NB4 (cell line): ENCODE measurements around the gene SH3PXD2A.

Experiments used
- DNase-seq: peaks from one replicate; pipeline ENCODE4 v3.0.0; 2010; ENCODE audit warnings: low read depth
- H3K4me3 ChIP-seq: one replicate; pipeline ENCODE4 v1.5.1; 2011; ENCODE audit warnings: mild to moderate bottlenecking, low read depth, low read length, moderate library complexity
- MYC ChIP-seq: IDR thresholded peaks from 2 replicates; pipeline ENCODE4 v1.6.1; 2011; ENCODE audit warnings: low read depth, low read length
- POLR2A ChIP-seq: IDR thresholded peaks from 2 replicates; pipeline ENCODE4 v1.6.1; 2011; ENCODE audit warnings: mild to moderate bottlenecking; ENCODE audit not compliant: insufficient read length; ENCODE audit errors: extremely low read depth
- TF ChIP-seq, protein P1 (sequence below): IDR thresholded peaks from 2 replicates; pipeline ENCODE4 v1.6.1; 2011; ENCODE audit warnings: low read depth, low read length
- TF ChIP-seq, protein P2 (sequence below): IDR thresholded peaks from one replicate; pipeline ENCODE4 v1.5.1; 2012; ENCODE audit warnings: low read depth, low read length

Gene SH3PXD2A

DNA sequence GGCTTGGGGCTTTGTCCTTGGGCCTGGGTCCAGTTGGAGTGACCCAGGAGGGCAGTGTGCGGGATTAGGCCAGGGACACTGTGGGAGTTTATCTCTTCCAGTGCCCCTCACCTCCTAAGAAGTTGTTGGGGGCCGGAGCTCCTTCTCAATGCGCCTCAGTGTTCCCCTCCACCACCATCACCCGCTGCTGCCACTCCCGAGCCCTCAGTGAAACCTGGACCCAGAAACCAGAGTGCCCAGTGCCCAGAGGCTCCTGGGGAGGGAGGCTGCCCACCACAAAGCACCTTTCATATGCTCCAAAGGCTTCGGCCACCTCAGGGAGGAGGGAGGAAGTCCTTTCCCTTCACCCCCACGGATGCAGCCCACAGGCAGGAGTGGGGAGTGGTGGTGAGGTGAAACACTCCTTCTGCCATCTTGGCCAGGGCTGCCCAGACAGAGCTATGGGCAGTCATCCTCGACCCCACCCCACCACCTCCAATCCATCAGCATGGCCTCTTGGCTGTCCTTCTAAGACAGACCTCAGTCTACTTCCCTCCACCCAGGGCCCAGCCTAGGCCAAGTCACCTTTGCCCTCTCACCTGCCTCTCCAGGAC, 99.0 kb downstream of the SH3PXD2A start:
- no peak overlapping the region for H3K4me3 ChIP-seq
- no peak for DNase-seq
- TF ChIP-seq POLR2A (no peak), MYC (no peak)
- TF ChIP-seq, protein P1, sequence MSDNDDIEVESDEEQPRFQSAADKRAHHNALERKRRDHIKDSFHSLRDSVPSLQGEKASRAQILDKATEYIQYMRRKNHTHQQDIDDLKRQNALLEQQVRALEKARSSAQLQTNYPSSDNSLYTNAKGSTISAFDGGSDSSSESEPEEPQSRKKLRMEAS = no peak
- TF ChIP-seq, protein P2, sequence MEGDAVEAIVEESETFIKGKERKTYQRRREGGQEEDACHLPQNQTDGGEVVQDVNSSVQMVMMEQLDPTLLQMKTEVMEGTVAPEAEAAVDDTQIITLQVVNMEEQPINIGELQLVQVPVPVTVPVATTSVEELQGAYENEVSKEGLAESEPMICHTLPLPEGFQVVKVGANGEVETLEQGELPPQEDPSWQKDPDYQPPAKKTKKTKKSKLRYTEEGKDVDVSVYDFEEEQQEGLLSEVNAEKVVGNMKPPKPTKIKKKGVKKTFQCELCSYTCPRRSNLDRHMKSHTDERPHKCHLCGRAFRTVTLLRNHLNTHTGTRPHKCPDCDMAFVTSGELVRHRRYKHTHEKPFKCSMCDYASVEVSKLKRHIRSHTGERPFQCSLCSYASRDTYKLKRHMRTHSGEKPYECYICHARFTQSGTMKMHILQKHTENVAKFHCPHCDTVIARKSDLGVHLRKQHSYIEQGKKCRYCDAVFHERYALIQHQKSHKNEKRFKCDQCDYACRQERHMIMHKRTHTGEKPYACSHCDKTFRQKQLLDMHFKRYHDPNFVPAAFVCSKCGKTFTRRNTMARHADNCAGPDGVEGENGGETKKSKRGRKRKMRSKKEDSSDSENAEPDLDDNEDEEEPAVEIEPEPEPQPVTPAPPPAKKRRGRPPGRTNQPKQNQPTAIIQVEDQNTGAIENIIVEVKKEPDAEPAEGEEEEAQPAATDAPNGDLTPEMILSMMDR = no peak

DNA sequence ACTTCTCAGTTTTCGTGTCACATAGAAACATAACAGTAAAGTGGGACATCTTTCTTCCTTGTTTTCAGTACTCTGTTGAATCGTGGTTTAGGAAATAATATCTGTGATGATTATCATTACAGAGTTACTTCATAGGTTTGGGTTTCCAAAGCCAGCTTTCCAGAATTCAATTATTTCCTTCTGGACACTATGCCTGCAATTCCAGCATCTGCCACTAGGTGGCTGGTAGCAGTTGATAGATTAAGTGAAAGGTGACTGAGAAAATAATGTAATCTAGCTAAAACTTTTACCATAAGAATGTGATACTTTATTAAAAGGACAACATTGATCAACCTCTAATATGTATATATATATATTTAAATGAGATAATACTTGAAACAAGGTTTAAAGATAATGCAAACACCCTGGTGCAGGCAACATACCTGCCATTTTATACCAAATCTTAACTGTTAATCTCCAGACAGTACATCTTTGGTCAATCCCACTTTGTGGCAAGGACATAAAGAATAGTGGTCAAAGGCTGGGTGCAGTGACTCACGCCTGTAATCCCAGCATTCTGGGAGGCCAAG, 102.6 kb downstream of the SH3PXD2A start:
- H3K4me3 ChIP-seq = no peak overlapping the region
- peak; percentile 62 for DNase-seq
- TF ChIP-seq, protein P2 = peak; percentile 94
- TF ChIP-seq MYC = no peak

DNA sequence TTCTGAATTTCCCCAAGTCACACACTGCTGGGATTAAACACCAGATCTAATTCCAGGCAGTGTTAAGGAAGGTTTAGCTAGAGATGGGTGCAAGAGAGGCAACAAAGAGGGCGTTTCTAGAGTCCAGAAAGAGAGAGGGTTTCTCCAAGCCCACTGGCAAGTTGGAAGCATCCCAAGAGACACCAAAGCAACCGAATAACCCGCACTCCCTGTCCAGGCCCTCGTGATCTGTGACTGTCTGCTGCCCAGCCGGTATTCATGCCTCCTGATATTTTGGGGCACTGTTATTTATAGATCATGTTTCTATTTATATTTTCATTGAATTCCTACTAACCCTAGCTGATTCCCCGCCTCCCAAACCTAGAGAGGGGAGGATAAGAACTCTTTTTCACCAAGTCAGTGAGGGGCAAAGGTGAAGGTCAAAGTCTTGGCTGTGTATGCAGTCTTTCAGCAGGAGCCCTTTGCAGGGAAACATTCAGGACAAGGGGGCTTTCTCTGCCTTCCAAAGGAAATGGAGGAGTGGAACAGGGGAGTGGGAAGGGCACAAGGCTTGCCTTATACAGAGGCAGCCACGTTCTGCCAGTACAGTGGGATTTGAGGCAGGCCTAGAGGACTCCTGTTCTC, 103.6 kb downstream of the SH3PXD2A start:
- H3K4me3 ChIP-seq = no peak overlapping the region
- DNase-seq = no peak
- TF ChIP-seq MYC (no peak), POLR2A (no peak)
- TF ChIP-seq, protein P1 = no peak
- TF ChIP-seq, protein P2 = no peak

DNA sequence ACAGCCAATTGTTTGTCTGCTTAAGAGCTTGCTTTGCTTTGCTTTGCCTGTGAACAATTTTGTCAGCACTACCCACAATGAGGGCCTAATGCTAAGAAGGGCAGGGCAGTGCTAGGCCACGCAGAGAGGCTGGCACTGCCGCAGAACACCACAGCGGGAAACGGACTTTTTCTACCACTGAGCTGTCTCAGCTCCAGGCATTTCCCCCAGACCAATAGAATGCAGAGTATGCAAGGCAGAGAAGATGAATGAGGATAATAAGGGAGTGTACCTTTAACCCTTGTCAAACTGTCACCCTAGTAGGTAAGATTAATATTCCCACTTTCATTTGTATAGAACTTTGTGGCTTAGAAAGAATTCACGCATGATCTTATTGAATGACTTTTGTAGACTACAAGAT, 104.5 kb downstream of the SH3PXD2A start:
- TF ChIP-seq, protein P1 = no peak
- TF ChIP-seq, protein P2 = no peak
- no peak for TF ChIP-seq MYC
- no peak for TF ChIP-seq POLR2A
- DNase-seq = no peak
- no peak overlapping the region for H3K4me3 ChIP-seq

DNA sequence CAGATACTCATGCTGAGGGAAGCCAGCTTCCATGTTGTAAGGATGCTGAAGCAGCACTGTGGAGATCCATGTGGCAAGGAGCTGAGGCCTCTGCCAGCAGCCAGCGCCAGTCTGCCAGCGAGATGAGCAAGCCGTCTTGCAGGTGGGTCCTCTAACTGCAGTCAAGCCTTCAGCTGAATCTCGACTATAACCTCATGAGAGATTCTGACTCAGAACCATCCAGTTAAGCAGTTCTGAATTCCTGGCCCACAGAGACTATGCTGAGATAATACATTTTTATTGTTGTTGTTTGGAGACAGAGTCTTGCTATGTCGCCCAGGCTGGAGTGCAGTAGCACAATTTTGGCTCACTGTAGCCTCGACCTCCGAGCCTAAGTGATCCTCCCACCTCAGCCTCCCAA, 105.6 kb downstream of the SH3PXD2A start:
- H3K4me3 ChIP-seq = no peak overlapping the region
- no peak for DNase-seq
- TF ChIP-seq, protein P2 = no peak
- TF ChIP-seq, protein P1 = no peak
- TF ChIP-seq MYC (no peak), POLR2A (no peak)
